ENCODE measurements around the gene VASP. TPM values are rescaled to one million over a fixed set of nuclear protein-coding genes. Genes with fewer than 3 reads are reported as not detected.

Gene VASP
- total RNA-seq (2022; extraction: Qiagen RNA extraction; ENCODE audit: low read depth), result 153 to 206 TPM (median 182 TPM) in 5 replicates

GRCh38 chr19:45506989-45507871 lies at the start of gene VASP:
TSS of gene VASP (plus strand) at chr19:45507479. CDS start at chr19:45507772, 293 bp downstream.

GRCh38 chr19:45467456-45468158 lies 39.7 kb upstream of the VASP start, which contains the start of gene FOSB:
TSS of gene FOSB (plus strand) at chr19:45467996. CDS start at chr19:45468587, 591 bp downstream.

GRCh38 chr19:45498411-45499195 lies 8.7 kb upstream of the VASP start, which contains the start of gene PPM1N:
TSS of gene PPM1N (plus strand) at chr19:45498443. CDS start at chr19:45498473, 30 bp downstream.

Other genes with a start within 250 kb of the VASP start
- gene CKM, start 184.6 kb upstream of the VASP start, total RNA-seq (2022; extraction: Qiagen RNA extraction; ENCODE audit: low read depth), result 0.08 TPM in 1 of 5 replicates, not detected in the others
- gene KLC3, start 166.7 kb upstream of the VASP start, total RNA-seq (2022; extraction: Qiagen RNA extraction; ENCODE audit: low read depth), result 0.40 to 1.2 TPM (median 0.79 TPM) in 5 replicates
- 8.5 to 14.6 TPM (median 12.9 TPM) in 5 replicates for gene ERCC2, start 136.9 kb upstream of the VASP start, total RNA-seq (2022; extraction: Qiagen RNA extraction; ENCODE audit: low read depth)
- gene PPP1R13L, start 102.4 kb upstream of the VASP start, total RNA-seq (2022; extraction: Qiagen RNA extraction; ENCODE audit: low read depth), result 28.2 to 49.5 TPM (median 33.1 TPM) in 5 replicates
- gene POLR1G, start 100.8 kb upstream of the VASP start, total RNA-seq (2022; extraction: Qiagen RNA extraction; ENCODE audit: low read depth), result 36.5 to 57.4 TPM (median 49.7 TPM) in 5 replicates
- 133 to 168 TPM (median 162 TPM) in 5 replicates for gene ERCC1, start 83.6 kb upstream of the VASP start, total RNA-seq (2022; extraction: Qiagen RNA extraction; ENCODE audit: low read depth)
- 13.5 to 20.1 TPM (median 14.6 TPM) in 5 replicates for gene FOSB, start 39.5 kb upstream of the VASP start, total RNA-seq (2022; extraction: Qiagen RNA extraction; ENCODE audit: low read depth)
- 10.6 to 14.5 TPM (median 11.4 TPM) in 5 replicates for gene RTN2, start 10.4 kb upstream of the VASP start, total RNA-seq (2022; extraction: Qiagen RNA extraction; ENCODE audit: low read depth)
- gene PPM1N, start 9.0 kb upstream of the VASP start, total RNA-seq (2022; extraction: Qiagen RNA extraction; ENCODE audit: low read depth), result 5.5 to 7.8 TPM (median 7.1 TPM) in 5 replicates
- 11.4 to 19.8 TPM (median 17.0 TPM) in 5 replicates for gene OPA3, start 77.3 kb downstream of the VASP start, total RNA-seq (2022; extraction: Qiagen RNA extraction; ENCODE audit: low read depth)
- 0.21 to 0.69 TPM (median 0.30 TPM) in 5 replicates for gene GPR4, start 94.7 kb downstream of the VASP start, total RNA-seq (2022; extraction: Qiagen RNA extraction; ENCODE audit: low read depth)
- 12.4 to 30.6 TPM (median 26.0 TPM) in 5 replicates for gene EML2, start 131.9 kb downstream of the VASP start, total RNA-seq (2022; extraction: Qiagen RNA extraction; ENCODE audit: low read depth)
- 1.3 to 4.0 TPM (median 2.7 TPM) in 5 replicates for gene GIPR, start 160.7 kb downstream of the VASP start, total RNA-seq (2022; extraction: Qiagen RNA extraction; ENCODE audit: low read depth)
- 727 to 1,166 TPM (median 803 TPM) in 5 replicates for gene SNRPD2, start 184.5 kb downstream of the VASP start, total RNA-seq (2022; extraction: Qiagen RNA extraction; ENCODE audit: low read depth)
- 6.1 to 10.3 TPM (median 9.5 TPM) in 5 replicates for gene QPCTL, start 185.2 kb downstream of the VASP start, total RNA-seq (2022; extraction: Qiagen RNA extraction; ENCODE audit: low read depth)
- 7.7 to 12.5 TPM (median 9.8 TPM) in 5 replicates for gene FBXO46, start 223.4 kb downstream of the VASP start, total RNA-seq (2022; extraction: Qiagen RNA extraction; ENCODE audit: low read depth)
- gene MEIOSIN, start 226.0 kb downstream of the VASP start, total RNA-seq (2022; extraction: Qiagen RNA extraction; ENCODE audit: low read depth), result 0.08 TPM in 1 of 5 replicates, not detected in the others